Keratinocyte (primary cell): Measurements from ENCODE around the gene RAB37.

ENCODE experiments used
- EZH2 ChIP-seq: IDR thresholded peaks from one replicate; pipeline ENCODE4 v1.6.1; 2012; ENCODE audit warnings: inconsistent platforms, mild to moderate bottlenecking, low read length, moderate library complexity
- TF ChIP-seq, protein P1 (sequence below), 3 experiments: IDR thresholded peaks in 1 of 3; conservative IDR thresholded peaks in 1 of 3; optimal IDR thresholded peaks in 1 of 3; 2 replicates in 2 of 3; 3 replicates in 1 of 3; pipeline versions ENCODE3 to v1.5.1; 2011; ENCODE audit warnings: low read length in 3 of 3, mild to moderate bottlenecking in 3 of 3, moderate library complexity in 2 of 3, control low read depth in 1 of 3, inconsistent platforms in 1 of 3; ENCODE audit not compliant: insufficient read depth in 2 of 3; ENCODE audit errors: extremely low read depth in 1 of 3

DNA sequence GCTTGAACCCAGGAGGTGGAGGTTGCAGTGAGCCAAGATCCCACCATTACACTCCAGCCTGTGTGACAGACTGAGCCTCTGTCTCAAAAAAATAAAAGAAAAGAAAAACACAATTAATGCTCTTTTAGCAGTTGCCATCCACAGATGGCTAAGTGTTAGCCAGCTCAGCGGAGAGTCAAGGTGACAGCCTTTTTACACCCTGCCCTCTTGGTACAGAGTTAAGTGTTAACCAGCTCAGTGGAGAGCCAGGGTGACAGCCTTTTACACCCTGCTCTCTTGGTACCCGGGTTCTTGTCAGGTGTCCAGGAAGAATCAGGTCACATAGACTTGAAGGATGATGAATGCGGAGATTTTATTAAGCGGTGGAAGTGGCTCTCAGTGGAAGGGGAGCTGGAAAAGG, 16.6 kb upstream of the RAB37 start:
- TF ChIP-seq, protein P1, sequence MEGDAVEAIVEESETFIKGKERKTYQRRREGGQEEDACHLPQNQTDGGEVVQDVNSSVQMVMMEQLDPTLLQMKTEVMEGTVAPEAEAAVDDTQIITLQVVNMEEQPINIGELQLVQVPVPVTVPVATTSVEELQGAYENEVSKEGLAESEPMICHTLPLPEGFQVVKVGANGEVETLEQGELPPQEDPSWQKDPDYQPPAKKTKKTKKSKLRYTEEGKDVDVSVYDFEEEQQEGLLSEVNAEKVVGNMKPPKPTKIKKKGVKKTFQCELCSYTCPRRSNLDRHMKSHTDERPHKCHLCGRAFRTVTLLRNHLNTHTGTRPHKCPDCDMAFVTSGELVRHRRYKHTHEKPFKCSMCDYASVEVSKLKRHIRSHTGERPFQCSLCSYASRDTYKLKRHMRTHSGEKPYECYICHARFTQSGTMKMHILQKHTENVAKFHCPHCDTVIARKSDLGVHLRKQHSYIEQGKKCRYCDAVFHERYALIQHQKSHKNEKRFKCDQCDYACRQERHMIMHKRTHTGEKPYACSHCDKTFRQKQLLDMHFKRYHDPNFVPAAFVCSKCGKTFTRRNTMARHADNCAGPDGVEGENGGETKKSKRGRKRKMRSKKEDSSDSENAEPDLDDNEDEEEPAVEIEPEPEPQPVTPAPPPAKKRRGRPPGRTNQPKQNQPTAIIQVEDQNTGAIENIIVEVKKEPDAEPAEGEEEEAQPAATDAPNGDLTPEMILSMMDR (optimal IDR thresholded peaks at IDR 0.05 in 1 of 3, IDR thresholded peaks at IDR 0.05 in 1 of 3, conservative IDR thresholded peaks at IDR 0.05 in 1 of 3; ENCODE audit: extremely low read depth in 1 of 3, insufficient read depth in 2 of 3, low read length in 3 of 3), result no peak
- TF ChIP-seq EZH2, result no peak
